GM20000 (cell line): ENCODE measurements around the gene MLLT6.

Experiments used
- DNase-seq: peaks from one replicate; pipeline ENCODE4 v3.0.0; 2012; ENCODE audit warnings: low spot score
- CTCF ChIP-seq: IDR thresholded peaks from 2 replicates; pipeline ENCODE4 v1.5.1; 2012; ENCODE audit warnings: mild to moderate bottlenecking, control low read depth; ENCODE audit errors: extremely low read depth, missing control alignments

MLLT6 gene

GRCh38 chr17:38681096-38681495 is 24.0 kb upstream of the MLLT6 start:
- TF ChIP-seq CTCF: no peak
- no peak for DNase-seq

- DNase-seq: no peak
- TF ChIP-seq CTCF: no peak
These were observed 19.6 kb upstream of the MLLT6 start for GRCh38 chr17:38685491-38685890.

- TF ChIP-seq CTCF: no peak
- no peak for DNase-seq
These were observed 17.8 kb upstream of the MLLT6 start for GRCh38 chr17:38687286-38687685.

GRCh38 chr17:38690386-38690785 is 14.7 kb upstream of the MLLT6 start:
- DNase-seq: no peak
- no peak for TF ChIP-seq CTCF

- no peak for DNase-seq
- TF ChIP-seq CTCF: no peak
These were observed 13.9 kb upstream of the MLLT6 start for GRCh38 chr17:38691154-38691553.

- no peak for DNase-seq
- no peak for TF ChIP-seq CTCF
These were observed 11.3 kb upstream of the MLLT6 start for GRCh38 chr17:38693700-38694329.

- DNase-seq: no peak
- TF ChIP-seq CTCF: no peak
These were observed 7.8 kb upstream of the MLLT6 start for GRCh38 chr17:38697061-38697820.
